H9 (cell line): Measurements from ENCODE around the gene SHISA9. TPM values are rescaled to one million over a fixed set of nuclear protein-coding genes. Genes with fewer than 3 reads are reported as not detected.
"Not testable (repeated sequence)": the region's sequence is repeated elsewhere in the genome, so short reads cannot be mapped to it uniquely, and the experiment has no call there.

ENCODE experiments used
- DNase-seq: peaks from one replicate; pipeline ENCODE4 v3.0.0-alpha.2; 2017
- H2AFZ ChIP-seq: one replicate; pipeline ENCODE4 v1.6.1; 2013; ENCODE audit warnings: mild to moderate bottlenecking, low read length, control low read depth, moderate library complexity
- H2AK5ac ChIP-seq: 2 replicates; pipeline ENCODE4 v1.6.1; 2013; ENCODE audit warnings: low read length, control low read depth, mixed read lengths; ENCODE audit not compliant: insufficient read length
- H2BK120ac ChIP-seq: one replicate; pipeline ENCODE4 v1.6.1; 2013; ENCODE audit warnings: low read depth, mild to moderate bottlenecking, low read length, control low read depth, inconsistent platforms; ENCODE audit not compliant: poor library complexity, severe bottlenecking
- H2BK12ac ChIP-seq: 2 replicates; pipeline ENCODE4 v1.6.1; 2013; ENCODE audit warnings: low read length, control low read depth, mixed read lengths, low read depth; ENCODE audit not compliant: insufficient read length
- H2BK15ac ChIP-seq: 2 replicates; pipeline ENCODE4 v1.6.1; 2013; ENCODE audit warnings: low read depth, low read length, control low read depth
- H2BK20ac ChIP-seq: one replicate; pipeline ENCODE4 v1.6.1; 2013; ENCODE audit warnings: low read depth, mild to moderate bottlenecking, low read length, control low read depth, inconsistent platforms; ENCODE audit not compliant: poor library complexity, severe bottlenecking
- H2BK5ac ChIP-seq: 2 replicates; pipeline ENCODE4 v1.6.1; 2013; ENCODE audit warnings: low read length, control low read depth, mixed read lengths; ENCODE audit not compliant: insufficient read length
- H3K14ac ChIP-seq: 2 replicates; pipeline ENCODE4 v1.6.1; 2013; ENCODE audit warnings: low read length, control low read depth; ENCODE audit not compliant: insufficient read depth
- H3K18ac ChIP-seq: 2 replicates; pipeline ENCODE4 v1.6.1; 2013; ENCODE audit warnings: low read depth, mild to moderate bottlenecking, mixed read lengths, low read length, control low read depth; ENCODE audit not compliant: insufficient read length
- H3K23ac ChIP-seq: 2 replicates; pipeline ENCODE4 v1.6.1; 2013; ENCODE audit warnings: low read length, control low read depth, mixed read lengths, low read depth; ENCODE audit not compliant: insufficient read length
- H3K23me2 ChIP-seq: 2 replicates; pipeline ENCODE4 v1.6.1; 2013; ENCODE audit warnings: low read depth, mild to moderate bottlenecking, mixed read lengths, low read length, control low read depth; ENCODE audit not compliant: insufficient read length, poor library complexity, severe bottlenecking
- H3K27ac ChIP-seq: 2 replicates; pipeline ENCODE4 v1.5.1; 2013; ENCODE audit warnings: low read length, control low read depth, mixed read lengths, low read depth; ENCODE audit not compliant: insufficient read length
- H3K27me3 ChIP-seq: 2 replicates; pipeline ENCODE4 v1.6.1; 2013; ENCODE audit warnings: low read length, control low read depth, inconsistent platforms; ENCODE audit not compliant: insufficient read depth
- H3K4ac ChIP-seq: 2 replicates; pipeline ENCODE4 v1.6.1; 2013; ENCODE audit warnings: low read depth, mild to moderate bottlenecking, control low read depth, inconsistent platforms, low read length, moderate library complexity
- H3K4me1 ChIP-seq: 2 replicates; pipeline ENCODE4 v1.6.1; 2013; ENCODE audit warnings: low read length, control low read depth, inconsistent platforms; ENCODE audit not compliant: insufficient read depth
- H3K4me2 ChIP-seq: 2 replicates; pipeline ENCODE4 v1.6.1; 2013; ENCODE audit warnings: low read length, control low read depth, mixed read lengths; ENCODE audit not compliant: insufficient read length, insufficient read depth
- H3K56ac ChIP-seq: 2 replicates; pipeline ENCODE4 v1.6.1; 2013; ENCODE audit warnings: low read depth, mild to moderate bottlenecking, mixed read lengths, low read length, control low read depth; ENCODE audit not compliant: insufficient read length
- H3K79me1 ChIP-seq: 2 replicates; pipeline ENCODE4 v1.6.1; 2013; ENCODE audit warnings: low read depth, mild to moderate bottlenecking, moderate library complexity, low read length, control low read depth, inconsistent platforms; ENCODE audit not compliant: insufficient read depth, poor library complexity, severe bottlenecking
- H3K79me2 ChIP-seq: 2 replicates; pipeline ENCODE4 v1.6.1; 2013; ENCODE audit warnings: low read length, control low read depth, inconsistent platforms; ENCODE audit not compliant: insufficient read depth
- H3K9ac ChIP-seq: 2 replicates; pipeline ENCODE4 v1.6.1; 2013; ENCODE audit warnings: low read length, control low read depth, mixed read lengths; ENCODE audit not compliant: insufficient read length; ENCODE audit errors: extremely low read depth
- H3K9me3 ChIP-seq: one replicate; pipeline ENCODE4 v1.6.1; 2013; ENCODE audit warnings: low read depth, low read length, inconsistent platforms; ENCODE audit not compliant: control insufficient read depth
- H3T11ph ChIP-seq: one replicate; pipeline ENCODE4 v1.6.1; 2013; ENCODE audit warnings: mild to moderate bottlenecking, low read length, control low read depth, inconsistent platforms
- H4K20me1 ChIP-seq: one replicate; pipeline ENCODE4 v1.6.1; 2013; ENCODE audit not compliant: control insufficient read depth, insufficient read length, insufficient read depth
- H4K5ac ChIP-seq: 2 replicates; pipeline ENCODE4 v1.6.1; 2013; ENCODE audit warnings: low read depth, mild to moderate bottlenecking, mixed read lengths, low read length, control low read depth; ENCODE audit not compliant: insufficient read length
- H4K8ac ChIP-seq: replicated peaks from 2 replicates; pipeline ENCODE4 v1.6.1; 2013; ENCODE audit warnings: low read length, control low read depth, mixed read lengths, low read depth; ENCODE audit not compliant: insufficient read length
- H4K91ac ChIP-seq: 2 replicates; pipeline ENCODE4 v1.6.1; 2013; ENCODE audit warnings: low read depth, mild to moderate bottlenecking, moderate library complexity, mixed read lengths, low read length, control low read depth; ENCODE audit not compliant: insufficient read length
- H3K27ac Mint-ChIP-seq, 3 experiments: 2 replicates in 2 of 3; 3 replicates in 1 of 3; pipeline ENCODE4 v1.8.0; 2020 to 2021; ENCODE audit warnings: mixed read lengths in 3 of 3, mild to moderate bottlenecking in 1 of 3, moderate library complexity in 1 of 3
- H3K27me3 Mint-ChIP-seq: 2 replicates; pipeline ENCODE4 v1.8.0; 2021; ENCODE audit warnings: low read depth, mild to moderate bottlenecking, moderate library complexity, mixed read lengths
- H3K36me3 Mint-ChIP-seq, 3 experiments: 2 replicates in 2 of 3; 3 replicates in 1 of 3; pipeline ENCODE4 v1.8.0; 2020 to 2021; ENCODE audit warnings: low read depth in 3 of 3, mixed read lengths in 3 of 3; ENCODE audit not compliant: insufficient read depth in 1 of 3
- H3K4me1 Mint-ChIP-seq, 2 experiments: 2 replicates each; pipeline ENCODE4 v1.8.0; 2020; ENCODE audit warnings: mixed read lengths in 2 of 2
- H3K4me3 Mint-ChIP-seq, 2 experiments: 2 replicates in 1 of 2; 3 replicates in 1 of 2; pipeline ENCODE4 v1.8.0; 2020 to 2021; ENCODE audit warnings: mild to moderate bottlenecking in 2 of 2, mixed read lengths in 2 of 2, moderate library complexity in 1 of 2
- H3K9me3 Mint-ChIP-seq, 2 experiments: 2 replicates in 1 of 2; 3 replicates in 1 of 2; pipeline ENCODE4 v1.8.0; 2020; ENCODE audit warnings: mild to moderate bottlenecking in 2 of 2, mixed read lengths in 2 of 2, moderate library complexity in 1 of 2
- WGBS: extraction: QIAGEN DNeasy Blood & Tissue Kit; methylation state at CpG from one replicate; pipeline ENCODE4 v1.1.7; 2013; ENCODE audit warnings: missing lambda C conversion rate, low lambda C conversion rate, mixed read lengths; ENCODE audit not compliant: insufficient read length; ENCODE audit errors: extremely low coverage; 5-methylcytosine and 5-hydroxymethylcytosine counted together
- total RNA-seq: library from RNA; stranded (reverse); gene quantifications from 2 replicates; pipeline ENCODE4 v1.2.1, GENCODE V29; 2021
- TF ChIP-seq, protein P1 (sequence below): fragments of 200-600 bp; sonication (generic); conservative IDR thresholded peaks from 3 replicates; pipeline ENCODE4 v1.8.0; 2021; ENCODE audit warnings: antibody characterized with exemption, mild to moderate bottlenecking

SHISA9 gene
- total RNA-seq, 1 experiment from 2014 or later: 7.0 TPM

DNA sequence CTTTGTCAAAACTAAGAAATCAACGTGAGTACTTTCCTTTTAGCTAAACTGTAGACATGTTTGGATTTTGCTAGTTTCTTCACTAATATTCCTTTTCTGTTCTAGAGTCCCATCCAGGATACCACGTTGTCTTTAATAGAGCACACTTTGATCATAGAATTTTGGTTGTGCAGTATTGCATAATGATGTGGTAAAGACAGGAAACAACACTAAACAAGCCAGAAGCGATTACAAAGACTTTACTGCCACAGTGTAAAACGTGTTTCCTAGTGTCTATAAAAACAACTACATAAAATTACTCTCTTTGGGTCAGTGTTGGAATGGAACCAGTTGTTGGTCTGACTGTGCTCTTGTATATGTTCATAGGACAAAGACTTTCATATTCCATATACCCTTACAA, 19.3 kb downstream of the SHISA9 start:
- WGBS: no CpG with 5 or more reads among the region's 4 CpGs
- H3K9me3 Mint-ChIP-seq: no peaks in the 10 kb centered on the region; a peak in 1 of 5 replicates
- peaks cover 20 to 21% of the 10 kb centered on the region in 2 experiments for H3K4me1 Mint-ChIP-seq
- Histone ChIP-seq H3K79me1 (peaks cover 7% of the 10 kb centered on the region), H3K27ac (no peak overlapping the region), H3K4me1 (no peaks in the 10 kb centered on the region; the same call in 1 of the 2 replicates), H3K27me3 (no peaks in the 10 kb centered on the region), H3K18ac (no peak overlapping the region), H4K20me1 (no peaks in the 10 kb centered on the region), H3K9ac (no peak overlapping the region), H3K56ac (no peak overlapping the region), H2BK120ac (no peak overlapping the region), H3K23me2 (no peaks in the 10 kb centered on the region), H3K4me2 (no peak overlapping the region), H3K79me2 (no peaks in the 10 kb centered on the region; the same call in 1 of the 2 replicates), H4K5ac (no peak overlapping the region), H3K4ac (no peak overlapping the region), H2AFZ (no peak overlapping the region), H3K14ac (no peak overlapping the region), H2BK15ac (no peak overlapping the region), H4K8ac (no peak overlapping the region), H2BK5ac (no peak overlapping the region), H3K9me3 (no peaks in the 10 kb centered on the region), H3T11ph (no peak overlapping the region), H4K91ac (no peak overlapping the region), H2BK20ac (no peak overlapping the region), H2BK12ac (no peak overlapping the region), H2AK5ac (no peak overlapping the region), H3K23ac (no peak overlapping the region)
- no peaks in the 10 kb centered on the region; the same call in 1 of the 2 replicates for H3K27me3 Mint-ChIP-seq
- DNase-seq: no peak
- peaks cover 0 to 20% (median 5%) of the 10 kb centered on the region in 3 experiments; a peak in 6 of 7 replicates for H3K36me3 Mint-ChIP-seq
- TF ChIP-seq, protein P1, sequence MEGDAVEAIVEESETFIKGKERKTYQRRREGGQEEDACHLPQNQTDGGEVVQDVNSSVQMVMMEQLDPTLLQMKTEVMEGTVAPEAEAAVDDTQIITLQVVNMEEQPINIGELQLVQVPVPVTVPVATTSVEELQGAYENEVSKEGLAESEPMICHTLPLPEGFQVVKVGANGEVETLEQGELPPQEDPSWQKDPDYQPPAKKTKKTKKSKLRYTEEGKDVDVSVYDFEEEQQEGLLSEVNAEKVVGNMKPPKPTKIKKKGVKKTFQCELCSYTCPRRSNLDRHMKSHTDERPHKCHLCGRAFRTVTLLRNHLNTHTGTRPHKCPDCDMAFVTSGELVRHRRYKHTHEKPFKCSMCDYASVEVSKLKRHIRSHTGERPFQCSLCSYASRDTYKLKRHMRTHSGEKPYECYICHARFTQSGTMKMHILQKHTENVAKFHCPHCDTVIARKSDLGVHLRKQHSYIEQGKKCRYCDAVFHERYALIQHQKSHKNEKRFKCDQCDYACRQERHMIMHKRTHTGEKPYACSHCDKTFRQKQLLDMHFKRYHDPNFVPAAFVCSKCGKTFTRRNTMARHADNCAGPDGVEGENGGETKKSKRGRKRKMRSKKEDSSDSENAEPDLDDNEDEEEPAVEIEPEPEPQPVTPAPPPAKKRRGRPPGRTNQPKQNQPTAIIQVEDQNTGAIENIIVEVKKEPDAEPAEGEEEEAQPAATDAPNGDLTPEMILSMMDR: no peak
- H3K4me3 Mint-ChIP-seq: no peak overlapping the region
- H3K27ac Mint-ChIP-seq: no peak overlapping the region

DNA sequence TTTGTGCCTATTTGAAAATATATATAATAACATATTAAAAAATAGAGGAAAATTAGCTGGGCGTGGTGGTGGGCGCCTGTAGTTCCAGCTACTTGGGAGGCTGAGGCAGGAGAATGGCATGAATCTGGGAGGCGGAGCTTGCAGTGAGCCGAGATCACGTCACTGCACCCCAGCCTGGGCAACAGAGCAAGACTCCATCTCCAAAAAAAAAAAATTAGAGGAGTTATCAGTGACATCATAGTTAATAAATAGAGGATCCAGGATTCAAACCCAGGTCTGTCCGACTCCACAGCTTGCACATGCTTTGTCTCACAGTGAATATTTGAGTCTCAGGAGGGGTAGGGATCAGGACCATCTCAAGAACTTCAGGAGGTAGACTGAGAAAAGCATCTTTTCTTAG, 22.2 kb downstream of the SHISA9 start:
- not testable (repeated sequence) for H2BK120ac ChIP-seq, H2AFZ ChIP-seq, H2BK15ac ChIP-seq, H4K5ac ChIP-seq, H3K27ac ChIP-seq, H3K9me3 ChIP-seq, H3K9ac ChIP-seq, H3K4me1 ChIP-seq, H3K18ac ChIP-seq, H3K9me3 Mint-ChIP-seq, H3K79me1 ChIP-seq, H2BK20ac ChIP-seq, H3T11ph ChIP-seq, H3K14ac ChIP-seq, H3K4me3 Mint-ChIP-seq, H2BK12ac ChIP-seq, H3K79me2 ChIP-seq, H4K91ac ChIP-seq, H3K23ac ChIP-seq, H3K27me3 ChIP-seq, H3K4me1 Mint-ChIP-seq, H3K4me2 ChIP-seq, H2AK5ac ChIP-seq, H3K27me3 Mint-ChIP-seq, DNase-seq, H2BK5ac ChIP-seq, H3K4ac ChIP-seq, H3K56ac ChIP-seq, H3K27ac Mint-ChIP-seq, H4K8ac ChIP-seq, H4K20me1 ChIP-seq, H3K23me2 ChIP-seq
- H3K36me3 Mint-ChIP-seq: peaks cover 0 to 16% (median 0%) of the 10 kb centered on the region in 3 experiments; a peak in 4 of 7 replicates
- WGBS: no CpG with 5 or more reads among the region's 6 CpGs
